HepG2 (cell line): Measurements from ENCODE around the gene MGAT1. TPM values are rescaled to one million over a fixed set of nuclear protein-coding genes. Genes with fewer than 3 reads are reported as not detected.
"Not testable (repeated sequence)": the region's sequence is repeated elsewhere in the genome, so short reads cannot be mapped to it uniquely, and the experiment has no call there.

Experiments used
- ATAC-seq: fragments of 200-7000 bp; cut with Tn5 transposase; 3 replicates; pipeline ENCODE4 v1.9.1; 2020; ENCODE audit warnings: mild to moderate bottlenecking, moderate library complexity
- BruUV-seq: library from RNA; stranded (reverse); fragments of 400-500 nt; replicated peaks from 2 replicates; lab custom pipeline; 2021; lab: Mats Ljungman, UMichigan
- CTCF ChIA-PET: fragments of 300-600 bp; formaldehyde crosslinking; extraction: SDS; loops from one replicate; lab custom pipeline; 2021; ENCODE audit warnings: low total read pairs, inconsistent platforms, low intra/inter-chr PET ratio; lab: Yijun Ruan, JAX
- POLR2A ChIA-PET: fragments of 350-600 bp; sonication (Branson Sonifier 250); formaldehyde crosslinking; loops from one replicate; lab custom pipeline; 2020; ENCODE audit warnings: antibody characterized with exemption, inconsistent platforms; lab: Yijun Ruan, JAX
- DNase-seq: peaks from one replicate; pipeline ENCODE4 v3.0.0-alpha.2; 2015; ENCODE audit warnings: low spot score
- FAIRE-seq: peaks from 3 replicates; lab custom pipeline; 2011; peaks lifted over from hg19 to GRCh38; lab: Jason Lieb, UNC
- H2AFZ ChIP-seq: one replicate; pipeline ENCODE4 v1.6.1; 2011; ENCODE audit warnings: low read length, inconsistent platforms
- H3K27ac ChIP-seq: fragments of 300-600 bp; 3 replicates; pipeline ENCODE4 v1.8.0; 2011; ENCODE audit warnings: mixed run types, mild to moderate bottlenecking, mixed read lengths, low read length, inconsistent platforms; ENCODE audit not compliant: insufficient read depth; ENCODE audit errors: extremely low read length
- H3K27me3 ChIP-seq, 2 experiments: fragments of 200-600 bp in 1 of 2; 2 replicates in 1 of 2; 3 replicates in 1 of 2; pipeline versions ENCODE4 v1.6.0 to v1.8.0; 2011; ENCODE audit warnings: low read length in 2 of 2, mild to moderate bottlenecking in 2 of 2, moderate library complexity in 2 of 2, inconsistent platforms in 1 of 2; ENCODE audit not compliant: insufficient read depth in 2 of 2, control insufficient read depth in 1 of 2
- H3K36me3 ChIP-seq, 2 experiments: fragments of 200-600 bp in 1 of 2; replicated peaks in 1 of 2; 2 replicates in 1 of 2; 3 replicates in 1 of 2; pipeline versions ENCODE4 v1.5.1 to v1.8.0; 2011; ENCODE audit warnings: low read length in 2 of 2, inconsistent platforms in 1 of 2; ENCODE audit not compliant: insufficient read depth in 2 of 2, control insufficient read depth in 1 of 2
- H3K4me1 ChIP-seq: 2 replicates; pipeline ENCODE4 v1.5.1; 2012; ENCODE audit warnings: low read length, inconsistent platforms; ENCODE audit not compliant: insufficient read depth
- H3K4me2 ChIP-seq: 2 replicates; pipeline ENCODE4 v1.6.0; 2011; ENCODE audit warnings: low read depth, low read length, inconsistent platforms
- H3K4me3 ChIP-seq, 3 experiments: fragments of 200-600 bp in 1 of 3; sonication (generic), shearing (Covaris generic) in 1 of 3; replicated peaks in 1 of 3; 2 replicates each; pipeline ENCODE4 v1.5.1; 2011 to 2016; ENCODE audit warnings: low read length in 3 of 3, inconsistent platforms in 2 of 3, low read depth in 2 of 3, mild to moderate bottlenecking in 2 of 3, control low read depth in 1 of 3, mixed read lengths in 1 of 3; ENCODE audit not compliant: insufficient read depth in 1 of 3
- H3K79me2 ChIP-seq: one replicate; pipeline ENCODE4 v1.6.1; 2011; ENCODE audit warnings: low read length, inconsistent platforms; ENCODE audit not compliant: insufficient read depth
- H3K9ac ChIP-seq: 2 replicates; pipeline ENCODE4 v1.6.0; 2011; ENCODE audit warnings: mild to moderate bottlenecking, low read depth, low read length, inconsistent platforms; ENCODE audit not compliant: insufficient read depth
- H3K9me3 ChIP-seq: 2 replicates; pipeline ENCODE4 v1.5.1; 2012; ENCODE audit warnings: mild to moderate bottlenecking, low read length
- H4K20me1 ChIP-seq: 2 replicates; pipeline ENCODE4 v1.6.0; 2011; ENCODE audit warnings: inconsistent platforms, mild to moderate bottlenecking, low read length, moderate library complexity; ENCODE audit not compliant: insufficient read depth
- CHD4 ChIP-seq: fragments of 200-600 bp; sonication (generic); IDR thresholded peaks from 2 replicates; pipeline ENCODE4 v1.7.0; 2017; ENCODE audit warnings: mild to moderate bottlenecking, low read length, borderline replicate concordance
- HNRNPUL1 ChIP-seq: fragments of 200-400 bp; formaldehyde crosslinking; IDR thresholded peaks from 2 replicates; pipeline ENCODE4 v1.6.1; 2017; ENCODE audit warnings: low read depth, mild to moderate bottlenecking, low read length, moderate library complexity
- THYN1 ChIP-seq: sonication (generic); formaldehyde crosslinking; IDR thresholded peaks from 2 replicates; pipeline ENCODE4 v1.8.1; 2023; ENCODE audit warnings: low read depth, mild to moderate bottlenecking, moderate library complexity, missing genetic modification reagents, borderline replicate concordance
- TRAFD1 ChIP-seq: sonication (generic); formaldehyde crosslinking; IDR thresholded peaks from 2 replicates; pipeline ENCODE4 v1.5.1; 2020; ENCODE audit warnings: missing genetic modification reagents, mild to moderate bottlenecking, borderline replicate concordance
- WGBS: methylation state at CpG from one replicate; pipeline ENCODE4 v1.1.6; 2017; ENCODE audit warnings: low lambda C conversion rate; 5-methylcytosine and 5-hydroxymethylcytosine counted together
- in situ Hi-C: cut with HindIII; loops from 2 replicates; pipeline ENCODE4 v1.10.0; 2017; ENCODE audit warnings: low pct_unique_long_range_greater_than_20kb; ENCODE audit not compliant: extremely low pct_ligation_motif_present
- intact Hi-C: fragments of 100-400 bp; cut with micrococcal nuclease; formaldehyde crosslinking; loops from one replicate; pipeline ENCODE4 v1.10.0; 2022; ENCODE audit not compliant: unreplicated experiment
- polyA plus RNA-seq, 8 experiments: library from polyadenylated mRNA; depleted of rRNA in 3 of 8; stranded (reverse) in 7 of 8; unstranded in 1 of 8; fragments of >200 nt; fragmentation: Illumina TruSeq in 4 of 8; extraction: Trizol in 4 of 8; gene quantifications; 2 replicates each; pipeline versions ENCODE4 v1.2.1 to v1.2.3, GENCODE V29; 2011 to 2016; ENCODE audit warnings: low read depth in 4 of 8, missing spikeins in 1 of 8, mixed read lengths in 1 of 8; ENCODE audit not compliant: insufficient read depth in 1 of 8
- total RNA-seq, 5 experiments: library from RNA; depleted of rRNA; stranded (reverse); fragments of >200 nt; fragmentation: Illumina TruSeq; extraction: Trizol; gene quantifications; 2 replicates each; pipeline ENCODE4 v1.2.3, GENCODE V29; 2016; ENCODE audit warnings: low read depth in 1 of 5

MGAT1 gene
- total and polyA plus RNA-seq, 2 of the 13 experiments (the other 11 are each of a cell fraction or from before 2014, with no cell fraction given): 50.1 to 55.3 TPM

- no peak for TF ChIP-seq TRAFD1 (CRISPR knock-in tag)
Observed at GRCh38 chr5:180783340-180784052, 19.1 kb downstream of the MGAT1 start (continued).

GRCh38 chr5:180782748-180783147 is 19.9 kb downstream of the MGAT1 start:
- 36% methylated on average over 2 of the region's 2 CpGs for WGBS
- Histone ChIP-seq H4K20me1 (no peaks in the 10 kb centered on the region), H3K79me2 (no peaks in the 10 kb centered on the region), H3K36me3 (no peaks in the 10 kb centered on the region), H3K9ac (no peak overlapping the region), H3K4me1 (peaks cover 12% of the 10 kb centered on the region), H3K4me3 (no peak overlapping the region), H2AFZ (no peak overlapping the region), H3K27me3 (peaks cover 0 to 10% of the 10 kb centered on the region in 2 experiments; a peak in 1 of 5 replicates), H3K27ac (no peak overlapping the region), H3K4me2 (no peak overlapping the region), H3K9me3 (no peaks in the 10 kb centered on the region)
- BruUV-seq: no TSS peak
- TF ChIP-seq THYN1: no peak
- no peak for TF ChIP-seq HNRNPUL1
- TF ChIP-seq CHD4: no peak
- CTCF ChIA-PET: no interaction called here
- POLR2A ChIA-PET: no interaction called here
- no peak for FAIRE-seq
- DNase-seq: no peak
- in situ Hi-C loops: loop anchor here (10.0 kb wide), 1 partner anchor 372 kb away; no protein-coding TSS in a partner anchor
- ATAC-seq: no peak
- intact Hi-C loops: loop anchor here (5.0 kb wide), 1 partner anchor 80 kb away; the partner anchor contains the start of gene ZFP62

- CTCF ChIA-PET, H3K4me2 ChIP-seq, H3K9ac ChIP-seq, POLR2A ChIA-PET, FAIRE-seq, ATAC-seq, H4K20me1 ChIP-seq, H3K27ac ChIP-seq, H3K79me2 ChIP-seq, H3K4me3 ChIP-seq, BruUV-seq, H3K36me3 ChIP-seq, DNase-seq, H2AFZ ChIP-seq, H3K9me3 ChIP-seq: not testable (repeated sequence)
- 49% methylated on average over 14 of the region's 14 CpGs for WGBS
- peaks cover 12% of the 10 kb centered on the region for H3K4me1 ChIP-seq
- H3K27me3 ChIP-seq: peaks cover 0 to 10% of the 10 kb centered on the region in 2 experiments; a peak in 1 of 5 replicates
- in situ Hi-C loops: loop anchor here (10.0 kb wide), 1 partner anchor 373 kb away; no protein-coding TSS in a partner anchor
- intact Hi-C loops: loop anchor here (5.0 kb wide), 1 partner anchor 80 kb away; the partner anchor contains the start of gene ZFP62
Observed at GRCh38 chr5:180781900-180782326, 20.7 kb downstream of the MGAT1 start.
